NCI-H187 treated with DMSO at 0.1 percent for 48 hours (cell line): ENCODE measurements around the gene TMEM184C.

Experiments
- DNase-seq: peaks from one replicate; lab custom pipeline; 2025; lab: John Stamatoyannopoulos, UW

The TMEM184C gene

DNA sequence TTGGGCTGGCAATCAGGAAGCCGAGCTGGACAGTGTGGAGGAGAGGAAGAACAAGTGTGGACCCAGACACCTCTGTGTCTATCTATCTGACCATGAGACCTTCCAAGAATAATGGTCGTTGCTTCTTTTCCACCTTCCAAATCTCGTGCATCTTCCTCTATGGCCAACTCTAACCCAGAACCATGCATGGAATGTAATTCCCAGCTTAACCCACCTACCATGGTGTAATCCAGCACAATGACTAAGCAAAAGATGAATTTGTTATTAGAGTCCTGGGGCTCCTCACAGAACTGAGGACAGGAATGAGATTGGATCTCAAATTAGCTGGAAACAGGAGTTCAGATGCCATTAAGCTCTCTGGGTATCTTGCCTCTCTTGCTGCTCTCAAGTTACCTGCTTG lies 17.4 kb upstream of the TMEM184C start:
- DNase-seq = no peak

DNA sequence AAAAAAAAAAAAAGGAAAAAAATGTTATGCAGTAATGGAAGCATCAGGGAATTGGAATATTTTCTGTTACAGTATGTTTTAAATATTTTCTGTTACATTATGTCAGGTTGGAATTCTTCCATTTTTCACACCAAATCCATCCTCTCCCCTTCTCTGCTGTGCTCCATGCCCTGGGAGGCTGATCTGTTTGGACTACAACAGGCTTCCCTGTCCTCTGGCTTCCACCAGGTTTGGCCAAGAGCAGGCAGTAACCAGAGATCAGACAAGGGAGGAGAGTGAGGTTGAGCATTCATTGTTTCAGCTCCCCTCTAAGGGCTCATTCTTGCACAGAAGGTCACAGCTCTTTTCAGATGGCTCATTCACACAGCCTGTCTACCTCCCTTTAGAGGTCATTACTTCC lies 11.7 kb upstream of the TMEM184C start:
- no peak for DNase-seq

DNA sequence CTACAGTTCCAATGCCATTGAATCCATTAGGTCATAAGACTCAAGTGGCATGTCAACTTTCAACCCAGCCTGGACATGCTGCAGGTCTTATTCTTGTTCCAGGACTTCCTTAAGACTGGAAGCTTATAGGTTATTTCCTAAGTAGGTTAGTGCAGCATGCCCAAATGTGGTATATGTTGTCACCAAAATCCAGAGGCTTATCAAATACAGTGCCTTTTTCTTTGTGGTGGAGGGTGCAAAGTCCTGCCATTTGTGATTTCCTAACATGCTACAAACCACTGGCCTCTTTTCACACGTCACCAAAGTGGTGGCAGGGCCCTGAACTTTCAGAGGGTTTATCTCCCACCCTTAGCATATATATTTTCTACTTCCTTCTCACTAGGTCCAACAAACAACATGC lies 9.7 kb upstream of the TMEM184C start:
- no peak for DNase-seq

DNA sequence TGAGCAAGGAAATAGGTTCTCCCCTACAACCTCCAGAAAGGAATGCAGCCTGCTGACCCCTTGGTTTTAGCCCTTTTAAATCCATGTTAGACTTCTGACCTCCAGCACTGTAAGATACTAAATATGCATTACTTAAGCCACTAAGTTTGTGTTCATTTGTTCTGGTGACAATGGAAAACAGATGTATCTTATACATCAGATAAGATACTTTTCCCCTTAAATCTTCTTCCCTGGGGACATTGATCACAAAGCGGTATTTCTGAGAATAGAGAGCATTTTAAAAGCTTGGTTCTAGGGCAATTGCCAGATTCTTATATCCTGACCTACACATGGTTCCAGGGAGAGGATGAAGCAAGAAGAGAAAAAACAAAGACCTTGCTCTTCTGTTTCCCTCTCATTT lies 6.5 kb upstream of the TMEM184C start:
- DNase-seq = no peak

DNA sequence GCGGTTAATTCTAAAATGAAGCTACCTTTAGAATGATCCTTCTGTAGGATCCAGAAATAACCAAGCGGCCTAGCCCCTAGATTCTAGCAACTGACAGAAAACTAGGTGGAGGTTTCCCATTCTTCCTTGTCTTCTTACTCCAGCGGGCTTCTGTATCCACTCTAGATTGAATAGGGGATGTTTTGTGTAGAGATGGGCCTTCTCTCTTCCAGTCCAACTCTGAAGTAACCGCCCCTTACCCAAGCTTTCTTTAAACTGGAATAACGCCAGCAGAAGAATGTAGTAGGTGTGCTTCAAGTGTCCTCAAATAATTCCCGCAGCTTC lies 386 bp upstream of the TMEM184C start:
- DNase-seq = no peak

DNA sequence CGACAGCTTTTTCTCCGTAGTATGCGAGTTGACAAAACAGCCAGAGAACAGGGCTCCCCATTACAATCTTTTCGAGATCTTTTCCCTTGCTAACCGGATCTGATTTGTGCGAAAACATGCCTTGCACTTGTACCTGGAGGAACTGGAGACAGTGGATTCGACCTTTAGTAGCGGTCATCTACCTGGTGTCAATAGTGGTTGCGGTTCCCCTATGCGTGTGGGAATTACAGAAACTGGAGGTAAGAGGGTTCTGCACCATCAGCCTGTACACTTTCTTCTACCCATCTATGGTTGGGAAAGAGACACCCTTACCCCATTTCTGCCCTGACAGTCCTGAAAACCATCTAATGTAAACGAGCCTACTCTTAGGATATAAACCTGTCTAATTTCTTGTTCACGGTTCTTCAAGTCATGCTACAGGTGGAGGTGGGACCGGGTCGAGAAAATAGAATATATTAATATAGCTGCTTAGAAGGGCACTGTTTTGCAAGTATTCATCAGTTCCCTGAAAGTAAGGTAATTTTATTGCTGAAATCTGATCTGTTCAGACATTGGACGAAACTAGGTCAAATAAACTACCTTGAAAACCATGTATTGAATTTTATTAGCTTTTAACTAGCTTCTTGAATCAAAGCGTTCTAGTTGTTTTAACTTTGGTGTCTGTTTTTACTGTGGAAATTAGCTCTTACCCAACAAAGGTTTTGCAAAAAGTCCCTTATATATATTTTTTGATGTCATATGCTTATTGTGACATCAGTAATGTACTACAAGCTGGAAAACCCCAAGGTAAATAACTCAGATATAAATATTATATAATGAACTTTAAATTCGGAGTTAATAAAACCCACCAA lies 869 bp downstream of the TMEM184C start:
- DNase-seq = no peak

DNA sequence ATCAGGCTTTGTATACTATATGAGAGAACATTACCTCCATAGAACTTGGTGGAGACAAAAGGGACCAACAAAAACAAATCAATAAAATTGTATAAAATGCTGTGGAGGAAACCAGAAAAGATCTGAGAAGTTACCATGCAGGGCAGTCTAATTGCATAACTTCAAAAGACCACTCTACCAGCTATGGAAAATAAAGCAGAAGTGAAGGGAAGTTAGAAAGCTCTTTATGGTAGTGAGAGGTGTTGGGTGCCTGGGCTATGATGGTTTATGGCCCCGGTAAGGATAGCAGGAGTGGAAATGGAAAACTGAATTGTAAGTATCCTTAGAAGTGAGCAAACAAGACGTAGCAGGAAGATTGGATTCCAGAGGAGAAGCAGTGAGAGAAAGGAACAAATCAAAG lies 3.1 kb downstream of the TMEM184C start:
- no peak for DNase-seq

DNA sequence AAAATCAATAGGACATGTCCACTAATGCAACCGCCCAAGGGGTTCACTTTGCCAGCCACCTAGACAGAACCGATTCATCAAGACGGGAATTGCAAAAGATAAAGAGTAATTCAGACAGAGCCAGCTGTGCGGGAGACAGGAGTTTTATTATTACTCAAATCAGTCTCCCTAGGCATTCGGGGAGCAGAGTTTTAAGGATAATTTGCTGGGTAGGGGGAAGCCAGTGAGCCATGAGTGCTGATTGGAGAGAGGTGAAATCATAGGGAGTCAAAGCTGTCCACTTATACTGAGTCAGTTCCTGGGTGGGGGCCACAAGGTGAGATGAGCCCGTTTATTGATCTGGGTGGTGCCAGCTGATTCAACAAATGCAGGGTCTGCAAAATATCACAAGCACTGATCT lies 8.5 kb downstream of the TMEM184C start:
- no peak for DNase-seq

DNA sequence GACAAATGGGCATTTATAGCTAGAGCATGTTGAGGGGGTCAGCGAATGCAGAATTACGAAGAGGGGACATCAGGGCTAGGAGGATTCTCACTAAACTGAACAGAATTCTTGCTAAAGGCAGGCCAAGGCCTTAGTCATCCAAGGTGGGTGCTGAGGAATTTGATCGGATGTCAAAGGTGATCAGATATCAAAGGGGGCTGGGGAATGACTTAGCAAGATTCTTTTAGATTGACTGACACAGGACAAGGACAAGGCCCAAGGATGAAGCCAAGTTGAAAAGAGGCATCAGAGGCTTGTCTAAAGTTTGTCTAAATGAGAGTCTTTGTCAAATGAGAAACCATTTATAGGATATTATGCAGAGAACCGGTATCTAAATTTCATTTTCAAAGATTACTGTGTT lies 9.7 kb downstream of the TMEM184C start:
- DNase-seq = no peak

DNA sequence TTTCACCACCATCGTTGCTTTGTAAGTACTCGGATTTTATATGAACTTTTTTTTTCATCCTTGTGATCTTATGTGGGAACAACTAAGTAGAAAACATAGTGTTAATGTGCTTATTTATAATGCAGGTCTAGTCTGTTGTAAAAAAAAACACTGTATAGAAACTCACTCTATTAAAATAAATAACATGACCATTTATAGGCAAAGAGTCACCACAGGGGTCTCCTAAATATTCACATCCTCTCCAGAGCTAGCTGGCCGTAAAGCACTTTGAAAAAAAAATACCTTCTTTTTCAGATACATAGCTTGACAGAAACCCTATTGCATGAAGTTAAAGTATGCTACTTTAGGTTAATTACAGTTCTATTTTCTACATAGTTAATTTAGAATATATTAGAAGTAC lies 11.2 kb downstream of the TMEM184C start:
- DNase-seq = no peak

DNA sequence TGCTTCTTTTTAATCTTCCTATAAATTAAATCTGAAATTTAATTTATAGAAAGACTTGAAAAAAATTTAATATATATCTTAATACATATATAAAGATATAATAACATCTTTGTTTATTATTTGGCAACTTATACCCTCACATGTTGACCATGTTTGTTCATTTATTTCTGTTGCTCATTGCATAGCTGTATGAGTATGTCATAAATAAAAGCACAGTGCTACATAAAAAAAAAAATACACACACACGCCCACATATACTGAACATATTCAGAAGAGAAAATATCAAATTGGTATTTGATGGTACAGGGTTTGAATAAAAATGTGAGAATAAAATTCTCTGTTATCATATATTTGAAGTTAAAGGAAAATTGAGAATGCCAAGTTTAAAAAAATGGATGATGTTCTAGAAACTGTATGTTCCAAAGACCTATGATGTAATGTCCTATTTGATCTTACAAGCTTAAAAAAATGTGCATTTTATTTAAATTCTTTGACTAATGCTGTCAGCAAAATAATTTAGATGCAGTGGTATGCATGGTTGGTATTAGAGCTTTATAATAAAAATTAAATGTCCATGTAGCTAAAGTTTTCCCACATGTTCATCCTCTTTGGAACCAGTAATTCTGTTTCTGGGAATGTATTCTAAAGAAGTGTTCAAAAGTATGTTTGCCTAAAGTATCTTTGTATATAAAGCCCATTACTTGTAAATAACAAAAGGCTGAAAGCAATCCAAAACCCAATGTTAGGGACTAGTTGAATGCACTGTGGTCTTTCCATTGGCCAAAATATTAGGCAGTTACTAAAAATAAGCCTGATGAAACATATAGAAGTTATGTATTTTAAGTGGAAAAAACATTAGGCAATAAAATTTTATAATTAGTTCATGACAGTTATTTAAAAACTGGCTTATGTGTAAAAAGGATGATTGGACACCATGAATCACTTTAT lies 12.9 kb downstream of the TMEM184C start:
- no peak for DNase-seq

DNA sequence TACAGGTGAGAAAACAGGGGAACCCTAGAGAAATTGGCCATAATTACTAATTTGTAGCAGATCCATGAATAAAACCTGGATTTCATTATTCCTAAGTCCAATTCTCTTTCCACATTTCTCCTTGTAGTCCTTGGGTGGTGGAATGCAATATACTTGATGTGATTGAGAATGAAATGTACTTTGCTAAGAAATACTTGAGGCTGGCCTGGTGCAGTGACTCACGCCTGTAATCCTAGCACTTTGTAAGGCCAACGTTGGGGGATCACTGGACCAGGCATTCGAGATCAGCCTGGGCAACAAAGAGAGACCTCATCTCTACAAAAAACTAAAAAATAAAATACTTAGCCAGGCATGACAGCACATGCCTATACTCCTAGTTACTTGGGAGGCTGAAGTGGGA lies 15.9 kb downstream of the TMEM184C start:
- no peak for DNase-seq

DNA sequence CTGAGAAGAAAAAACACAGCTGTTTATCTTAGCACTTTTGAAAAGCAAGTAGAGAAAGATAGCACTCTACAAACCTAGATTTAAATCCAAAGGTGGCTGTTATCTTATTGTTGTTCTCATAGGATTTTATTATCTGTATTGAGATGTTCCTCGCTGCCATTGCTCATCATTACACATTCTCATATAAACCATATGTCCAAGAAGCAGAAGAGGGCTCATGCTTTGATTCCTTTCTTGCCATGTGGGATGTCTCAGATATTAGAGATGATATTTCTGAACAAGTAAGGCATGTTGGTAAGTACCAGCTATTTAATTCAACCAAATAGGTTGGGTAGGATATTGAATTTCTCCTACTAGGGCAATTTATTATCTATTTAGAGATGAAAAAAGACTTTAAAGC lies 16.4 kb downstream of the TMEM184C start:
- DNase-seq = no peak

DNA sequence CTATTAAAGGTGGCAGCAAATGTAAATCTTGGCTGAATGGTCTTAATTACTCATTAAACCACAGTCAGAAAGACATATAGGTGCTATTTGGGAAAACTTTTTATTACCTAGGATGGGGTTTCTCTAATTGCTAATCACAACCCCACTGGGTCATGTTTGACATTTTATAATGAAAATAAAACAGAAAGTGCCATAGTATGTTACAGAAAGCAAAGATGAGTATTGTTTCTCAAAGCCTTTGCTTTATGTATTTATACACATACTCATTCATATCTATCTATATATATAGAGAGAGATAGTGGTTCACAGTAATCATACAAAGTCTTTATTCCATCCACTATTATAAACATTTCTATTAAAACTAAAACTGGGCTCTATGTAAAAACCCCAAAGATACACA lies 18.2 kb downstream of the TMEM184C start:
- no peak for DNase-seq

DNA sequence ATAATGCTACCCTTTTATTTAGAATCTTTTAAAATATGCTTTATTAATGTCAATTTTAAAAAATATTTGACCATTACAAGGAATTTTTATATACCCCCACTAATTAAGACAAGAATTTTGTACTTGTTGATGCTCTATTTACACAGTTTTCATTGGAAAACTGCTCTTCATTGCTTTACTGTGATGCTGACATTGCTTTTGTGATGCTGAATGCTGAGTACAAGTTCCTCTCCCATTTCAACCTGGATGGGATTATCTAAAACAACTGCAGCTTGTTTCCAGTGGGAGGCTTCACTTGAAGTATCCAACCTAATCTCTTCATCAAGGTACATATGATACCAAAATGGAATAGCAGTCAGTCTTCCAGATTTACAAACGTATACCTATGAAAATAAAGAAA lies 21.2 kb downstream of the TMEM184C start:
- no peak for DNase-seq

DNA sequence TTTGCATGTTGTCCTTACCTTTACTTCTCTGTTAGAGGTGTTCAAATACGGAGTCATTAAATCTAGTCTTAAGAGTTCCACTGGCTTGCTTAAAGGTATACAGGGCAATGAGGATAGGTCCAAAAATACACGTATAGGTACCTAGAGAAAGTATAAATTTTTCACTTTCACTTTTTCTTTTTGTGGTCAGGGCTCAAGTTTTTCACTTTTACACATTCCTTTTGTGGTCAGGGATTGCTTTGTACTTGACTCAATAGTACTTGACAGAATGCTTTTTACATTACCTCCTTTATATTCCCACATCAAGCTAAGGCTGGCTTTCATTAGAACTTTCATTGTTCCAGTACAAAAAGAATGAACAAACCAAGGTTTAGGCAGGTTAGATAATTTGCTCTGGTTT lies 21.7 kb downstream of the TMEM184C start:
- DNase-seq = no peak

DNA sequence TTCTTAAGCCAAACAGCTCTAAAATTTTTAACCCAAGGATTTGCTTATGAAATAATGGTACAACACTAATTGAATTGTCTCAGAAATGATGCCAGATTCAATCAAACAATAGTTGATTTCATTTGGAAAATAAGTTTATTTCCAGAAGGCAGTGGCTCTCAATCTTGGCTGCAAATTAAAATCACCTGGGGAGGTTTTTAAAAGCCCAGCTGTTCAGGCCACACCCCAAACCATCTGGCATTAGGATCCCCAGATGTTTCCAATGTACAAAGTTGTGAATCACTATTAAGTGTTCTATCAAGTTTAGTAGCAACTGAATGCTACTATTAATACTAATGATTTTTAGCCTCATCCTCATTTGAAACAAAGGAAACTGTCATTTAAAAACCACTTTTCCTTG lies 22.2 kb downstream of the TMEM184C start:
- no peak for DNase-seq

DNA sequence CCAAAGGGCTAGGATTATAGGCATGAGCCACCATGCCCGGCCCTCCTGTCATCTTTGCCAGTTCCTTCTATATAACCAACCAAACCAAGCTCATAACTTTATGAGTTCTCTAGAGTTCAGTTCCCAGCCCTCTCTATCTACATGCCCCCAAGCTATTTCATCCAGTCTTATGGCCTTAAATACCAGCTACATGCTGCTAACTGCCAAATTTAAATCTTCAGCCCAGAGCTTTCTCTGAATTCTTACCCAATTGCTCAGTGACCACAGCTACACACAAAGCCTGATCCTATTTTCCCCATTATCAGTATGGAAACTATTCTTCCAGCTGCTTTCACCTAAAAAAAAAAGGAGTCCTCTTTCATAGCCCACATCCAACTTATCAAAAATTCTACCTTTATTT lies 23.1 kb downstream of the TMEM184C start:
- no peak for DNase-seq

DNA sequence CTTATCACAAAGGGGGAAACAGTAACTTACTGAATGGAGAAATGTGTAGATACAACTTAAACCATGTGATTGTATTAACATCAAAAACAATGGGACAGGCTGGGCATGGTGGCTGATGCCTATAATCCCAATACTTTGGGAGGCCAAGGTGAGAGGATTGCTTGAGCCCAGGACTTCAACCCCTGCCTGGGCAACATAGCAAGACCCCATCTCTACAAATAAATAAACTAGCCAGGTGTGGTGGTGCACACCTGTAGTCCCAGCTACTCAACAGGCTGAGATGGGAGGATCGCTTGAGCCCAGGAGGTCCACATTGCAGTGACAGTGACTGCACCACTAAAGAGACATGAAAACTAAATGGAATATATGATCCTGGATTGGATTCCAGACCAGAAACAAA lies 26.4 kb downstream of the TMEM184C start:
- no peak for DNase-seq

DNA sequence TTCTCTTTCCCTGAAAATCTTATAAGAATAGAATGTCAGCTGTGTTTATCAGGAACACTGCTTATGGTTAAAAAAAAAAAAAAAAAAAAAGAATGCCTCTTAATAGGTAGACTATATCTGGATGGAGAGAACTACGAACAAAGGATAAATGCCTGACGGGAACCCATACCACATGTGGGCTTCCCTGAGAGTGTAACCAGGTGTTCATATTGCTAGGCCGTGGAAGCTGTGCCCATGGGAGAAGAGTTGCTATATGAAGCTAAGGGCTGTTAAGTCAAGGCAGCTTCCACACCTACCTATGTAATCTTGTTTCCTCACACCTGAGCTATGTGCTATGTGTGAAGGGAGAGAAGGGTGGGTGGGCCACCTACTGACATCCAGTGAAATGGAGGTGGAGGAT lies 27.3 kb downstream of the TMEM184C start:
- DNase-seq = no peak

DNA sequence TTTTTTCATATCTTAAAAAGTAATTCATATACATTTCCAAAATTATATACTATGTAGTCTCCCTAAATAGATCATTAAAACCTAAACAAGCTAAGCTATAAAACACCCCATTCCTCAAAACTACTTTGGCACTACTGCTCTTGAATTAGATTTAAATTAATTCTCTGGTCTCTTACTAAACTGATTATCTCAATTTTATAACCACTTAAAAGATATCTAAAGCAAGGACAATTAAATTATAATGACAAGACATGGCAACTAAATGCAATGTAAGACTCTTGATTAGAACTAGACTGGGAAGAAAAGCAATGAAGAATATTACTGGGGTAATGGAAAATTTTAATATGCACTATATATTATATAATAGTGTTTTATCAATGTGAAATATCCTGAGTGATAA lies 27.9 kb downstream of the TMEM184C start:
- no peak for DNase-seq

DNA sequence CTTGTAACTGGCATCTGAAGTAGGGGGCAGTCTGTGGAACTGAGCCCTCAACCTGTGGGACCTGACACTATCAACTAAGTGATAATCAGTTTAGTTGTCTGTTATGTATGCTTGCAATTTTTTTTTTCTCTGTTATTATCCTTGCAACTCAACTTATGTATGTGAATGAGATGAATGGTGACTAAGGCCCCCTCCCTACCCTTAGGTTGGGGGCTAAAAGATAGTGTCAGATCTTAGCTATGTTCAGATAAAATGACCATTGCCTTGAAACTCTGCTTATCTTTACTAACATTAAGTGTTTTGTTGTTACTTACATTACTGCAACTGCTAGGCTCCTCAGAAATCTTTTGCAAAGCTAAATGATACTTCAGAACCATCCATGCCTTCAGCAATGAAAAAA lies 31.5 kb downstream of the TMEM184C start:
- no peak for DNase-seq

DNA sequence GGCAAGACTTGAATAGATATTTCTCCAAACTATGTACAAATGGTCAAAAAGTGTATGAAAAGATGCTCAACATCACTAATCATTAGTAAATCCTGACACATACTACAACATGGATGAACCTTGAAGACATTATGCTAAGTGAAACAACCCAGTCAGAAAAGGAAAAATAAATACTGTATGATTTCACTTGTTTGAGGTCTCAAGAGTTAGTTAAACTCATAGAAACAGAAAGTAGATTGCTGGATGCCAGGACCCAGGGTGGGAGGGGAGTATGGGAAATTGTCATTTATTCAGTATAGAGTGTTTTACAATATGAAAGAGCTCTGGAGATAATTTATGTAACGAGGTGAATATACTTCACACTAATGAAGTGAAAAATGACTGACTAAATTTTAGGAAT lies 34.4 kb downstream of the TMEM184C start:
- DNase-seq = no peak
